ENCODE data around the gene VDR. TPM values are rescaled to one million over a fixed set of nuclear protein-coding genes. Genes with fewer than 3 reads are reported as not detected.

Gene VDR
- total RNA-seq, 1 experiment from 2014 or later = 22.3 TPM

GRCh38 chr12:47891356-47891755 lies 13.4 kb downstream of the VDR start:
- no peak overlapping the region for H3K4me3 Mint-ChIP-seq (ENCODE audit: unreplicated experiment)
- BruUV-seq (replicated peaks) = no TSS peak
- POLR2A ChIA-PET = interaction anchor here (0.9 to 1.7 kb wide), 4 partner anchors 9 to 29 kb away, joined by 3 to 4 read pairs (median 3); partner anchors contain the start of gene VDR
- no peaks in the 10 kb centered on the region for H3K9me3 Mint-ChIP-seq (ENCODE audit: unreplicated experiment)
- peaks cover 24% of the 10 kb centered on the region for H3K4me1 Mint-ChIP-seq (ENCODE audit: insufficient read depth, unreplicated experiment)
- DNase-seq (ENCODE audit: unreplicated experiment) = no peak
- intact Hi-C loops (cut with micrococcal nuclease) = no loop called here
- no peaks in the 10 kb centered on the region for H3K27me3 Mint-ChIP-seq (ENCODE audit: insufficient read depth, unreplicated experiment)
- TF ChIP-seq CTCF (IDR thresholded peaks at IDR 0.05; ENCODE audit: unreplicated experiment) = no peak
- peaks cover 32% of the 10 kb centered on the region for H3K36me3 Mint-ChIP-seq (ENCODE audit: insufficient read depth, unreplicated experiment)
- CTCF ChIA-PET = interaction anchor here (0.7 to 1.8 kb wide), 4 partner anchors 21 to 62 kb away, joined by 3 to 10 read pairs (median 4); no protein-coding TSS in a partner anchor
- no peak overlapping the region for H3K27ac Mint-ChIP-seq (ENCODE audit: low read depth, unreplicated experiment)

DNA sequence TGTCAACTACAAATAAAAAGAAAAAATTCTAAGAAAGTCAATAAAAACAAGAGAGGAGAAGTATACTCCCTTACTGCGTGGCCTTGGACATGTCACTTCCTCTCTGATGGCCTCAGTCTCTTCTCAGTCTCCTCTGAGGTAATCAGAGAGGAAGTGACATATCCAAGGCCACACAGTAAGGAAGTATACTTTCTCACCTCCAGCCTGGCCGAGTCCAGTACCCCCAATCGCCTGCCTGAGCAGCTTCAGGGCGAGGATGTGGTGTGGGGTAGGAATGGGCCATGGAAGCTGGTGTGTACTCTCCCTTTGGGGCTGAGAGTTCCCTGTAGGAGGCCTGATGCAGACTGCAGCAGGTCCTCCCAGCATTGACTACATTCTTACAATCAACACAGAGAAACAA lies 15.8 kb downstream of the VDR start:
- no peak overlapping the region for H3K27ac Mint-ChIP-seq (ENCODE audit: low read depth, unreplicated experiment)

DNA sequence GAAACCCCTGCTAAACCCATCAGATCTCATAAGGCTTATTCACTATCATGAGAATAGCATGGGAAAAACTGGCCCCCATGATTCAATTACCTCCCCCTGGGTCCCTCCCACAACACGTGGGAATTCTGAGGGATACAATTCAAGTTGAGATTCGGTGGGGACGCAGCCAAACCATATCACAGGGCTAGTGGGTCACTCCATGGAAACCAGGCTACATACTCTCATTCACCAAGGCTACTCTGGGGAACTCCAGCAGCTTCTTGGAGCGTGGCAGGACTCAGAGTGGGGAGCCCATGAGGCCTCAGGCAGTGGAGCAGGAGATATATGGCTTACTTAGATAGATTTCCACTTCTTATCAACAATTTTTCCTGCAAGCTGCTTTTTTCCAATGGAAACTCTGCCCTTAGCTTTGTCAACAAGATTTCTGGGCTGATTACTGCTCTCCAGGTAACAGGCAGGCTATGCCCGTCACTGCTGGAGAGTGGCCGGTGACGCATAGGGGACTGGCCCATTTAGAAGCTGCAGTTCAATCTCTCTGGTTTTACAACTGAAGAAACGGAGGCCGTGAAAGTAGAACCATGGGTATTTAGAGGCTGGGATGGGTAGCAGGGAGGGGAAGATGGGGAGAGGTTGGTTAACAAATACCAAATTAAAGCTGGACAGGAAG lies 16.5 kb downstream of the VDR start:
- no peaks in the 10 kb centered on the region for H3K9me3 Mint-ChIP-seq (ENCODE audit: unreplicated experiment)
- H3K27ac Mint-ChIP-seq (ENCODE audit: low read depth, unreplicated experiment) = peak overlapping the region; percentile 1
- ChIA-PET POLR2A (no interaction called here), CTCF (interaction anchor here (2.1 kb wide), 1 partner anchor 18 kb away, joined by 4 read pairs; no protein-coding TSS in a partner anchor)
- H3K36me3 Mint-ChIP-seq (ENCODE audit: insufficient read depth, unreplicated experiment) = peaks cover 25% of the 10 kb centered on the region
- H3K27me3 Mint-ChIP-seq (ENCODE audit: insufficient read depth, unreplicated experiment) = no peaks in the 10 kb centered on the region
- no TSS peak for BruUV-seq (replicated peaks)
- peaks cover 32% of the 10 kb centered on the region for H3K4me1 Mint-ChIP-seq (ENCODE audit: insufficient read depth, unreplicated experiment)
- intact Hi-C loops (cut with micrococcal nuclease) = no loop called here
- no peak for DNase-seq (ENCODE audit: unreplicated experiment)
- H3K4me3 Mint-ChIP-seq (ENCODE audit: unreplicated experiment) = no peak overlapping the region
- TF ChIP-seq CTCF (IDR thresholded peaks at IDR 0.05; ENCODE audit: unreplicated experiment) = no peak

More for the DNA sequence above, 15.8 kb downstream of the VDR start:
- no peak for TF ChIP-seq CTCF (IDR thresholded peaks at IDR 0.05; ENCODE audit: unreplicated experiment)
- Mint-ChIP-seq H3K4me3 (ENCODE audit: unreplicated experiment) (no peak overlapping the region), H3K27me3 (ENCODE audit: insufficient read depth, unreplicated experiment) (no peaks in the 10 kb centered on the region), H3K4me1 (ENCODE audit: insufficient read depth, unreplicated experiment) (peaks cover 27% of the 10 kb centered on the region), H3K9me3 (ENCODE audit: unreplicated experiment) (no peaks in the 10 kb centered on the region), H3K36me3 (ENCODE audit: insufficient read depth, unreplicated experiment) (peaks cover 27% of the 10 kb centered on the region)
- no TSS peak for BruUV-seq (replicated peaks)
- CTCF ChIA-PET = interaction anchor here (0.6 kb wide), 1 partner anchor 162 kb away, joined by 3 read pairs; no protein-coding TSS in a partner anchor
- POLR2A ChIA-PET = interaction anchor here (0.9 kb wide), 1 partner anchor 83 kb away, joined by 3 read pairs; no protein-coding TSS in a partner anchor
- intact Hi-C loops (cut with micrococcal nuclease) = no loop called here
- no peak for DNase-seq (ENCODE audit: unreplicated experiment)

DNA sequence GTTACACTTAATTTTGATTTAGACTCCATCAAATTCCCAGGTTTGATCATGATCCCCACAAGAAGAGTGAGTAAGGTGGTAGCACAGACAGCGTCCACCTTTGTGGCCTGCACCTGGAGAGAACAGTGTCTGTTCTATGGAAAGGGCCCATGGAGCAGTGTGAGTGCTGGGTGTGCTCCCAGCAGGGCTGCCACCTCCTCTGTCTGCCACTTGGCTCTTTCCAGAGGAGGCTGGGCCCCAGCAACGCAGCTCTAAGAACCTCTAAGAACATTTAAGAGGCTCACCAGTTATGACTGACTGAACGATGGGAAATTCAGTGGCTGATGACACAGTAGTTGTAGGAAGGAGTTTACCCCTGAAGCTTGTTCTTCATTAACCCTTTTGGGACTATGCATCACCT lies 17.3 kb downstream of the VDR start:
- H3K27ac Mint-ChIP-seq (ENCODE audit: low read depth, unreplicated experiment) = peak overlapping the region; percentile 1
- BruUV-seq (replicated peaks) = no TSS peak
- intact Hi-C loops (cut with micrococcal nuclease) = no loop called here
- CTCF ChIA-PET = interaction anchor here (2.1 kb wide), 1 partner anchor 17 kb away, joined by 4 read pairs; no protein-coding TSS in a partner anchor
- H3K27me3 Mint-ChIP-seq (ENCODE audit: insufficient read depth, unreplicated experiment) = no peaks in the 10 kb centered on the region
- H3K4me1 Mint-ChIP-seq (ENCODE audit: insufficient read depth, unreplicated experiment) = peaks cover 35% of the 10 kb centered on the region
- no peak overlapping the region for H3K4me3 Mint-ChIP-seq (ENCODE audit: unreplicated experiment)
- no peak for DNase-seq (ENCODE audit: unreplicated experiment)
- TF ChIP-seq CTCF (IDR thresholded peaks at IDR 0.05; ENCODE audit: unreplicated experiment) = no peak
- no peaks in the 10 kb centered on the region for H3K9me3 Mint-ChIP-seq (ENCODE audit: unreplicated experiment)
- POLR2A ChIA-PET = no interaction called here
- H3K36me3 Mint-ChIP-seq (ENCODE audit: insufficient read depth, unreplicated experiment) = peaks cover 18% of the 10 kb centered on the region
